Measurements from ENCODE around the gene GPX2. TPM values are rescaled to one million over a fixed set of nuclear protein-coding genes. Genes with fewer than 3 reads are reported as not detected.
"Not testable (repeated sequence)": the region's sequence is repeated elsewhere in the genome, so short reads cannot be mapped to it uniquely, and the experiment has no call there.

GPX2 gene
- total RNA-seq, 1 donor from 2014 or later: not detected

GRCh38 chr14:64914237-64915028, 28.1 kb downstream of the GPX2 start, which contains the start of gene CHURC1:
CHURC1 (plus strand) TSS chr14:64914455; CDS start chr14:64914496, 41 bp downstream.
- DNase-seq (ENCODE audit: low read depth, low spot score): peak; percentile 92

DNA sequence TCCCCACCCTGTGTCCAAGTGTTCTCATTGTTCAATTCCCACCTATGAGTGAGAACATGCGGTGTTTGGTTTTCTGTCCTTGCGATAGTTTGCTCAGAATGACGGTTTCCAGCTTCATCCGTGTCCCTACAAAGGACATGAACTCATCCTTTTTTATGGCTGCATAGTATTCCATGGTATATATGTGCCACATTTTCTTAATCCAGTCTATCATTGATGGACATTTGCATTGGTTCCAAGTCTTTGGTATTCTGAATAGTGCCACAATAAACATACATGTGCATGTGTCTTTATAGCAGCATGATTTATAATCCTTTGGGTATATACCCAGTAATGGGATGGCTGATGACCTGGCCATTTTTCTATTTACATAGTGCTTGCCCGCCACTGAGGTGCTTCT, 29.1 kb downstream of the GPX2 start:
- DNase-seq (ENCODE audit: low read depth, low spot score): not testable (repeated sequence)

DNA sequence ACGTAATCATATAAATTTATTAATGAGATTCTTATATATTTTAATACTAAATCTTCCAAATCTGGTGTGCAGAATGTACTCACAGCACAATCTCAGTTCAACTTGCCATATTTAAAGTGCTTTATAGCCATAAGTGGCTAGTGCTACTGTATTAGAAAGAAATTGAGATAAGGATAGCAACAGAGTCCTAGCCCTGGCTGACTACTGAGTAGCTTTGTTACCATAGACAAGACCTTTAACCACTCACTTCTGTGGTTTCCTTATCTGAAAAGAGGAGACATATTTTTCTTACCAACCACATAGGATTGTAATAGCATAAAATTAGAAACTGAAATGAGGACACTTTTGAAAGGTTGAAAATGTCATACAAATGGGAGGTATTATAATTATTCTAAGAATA, 30.3 kb downstream of the GPX2 start:
- DNase-seq (ENCODE audit: low read depth, low spot score): no peak

DNA sequence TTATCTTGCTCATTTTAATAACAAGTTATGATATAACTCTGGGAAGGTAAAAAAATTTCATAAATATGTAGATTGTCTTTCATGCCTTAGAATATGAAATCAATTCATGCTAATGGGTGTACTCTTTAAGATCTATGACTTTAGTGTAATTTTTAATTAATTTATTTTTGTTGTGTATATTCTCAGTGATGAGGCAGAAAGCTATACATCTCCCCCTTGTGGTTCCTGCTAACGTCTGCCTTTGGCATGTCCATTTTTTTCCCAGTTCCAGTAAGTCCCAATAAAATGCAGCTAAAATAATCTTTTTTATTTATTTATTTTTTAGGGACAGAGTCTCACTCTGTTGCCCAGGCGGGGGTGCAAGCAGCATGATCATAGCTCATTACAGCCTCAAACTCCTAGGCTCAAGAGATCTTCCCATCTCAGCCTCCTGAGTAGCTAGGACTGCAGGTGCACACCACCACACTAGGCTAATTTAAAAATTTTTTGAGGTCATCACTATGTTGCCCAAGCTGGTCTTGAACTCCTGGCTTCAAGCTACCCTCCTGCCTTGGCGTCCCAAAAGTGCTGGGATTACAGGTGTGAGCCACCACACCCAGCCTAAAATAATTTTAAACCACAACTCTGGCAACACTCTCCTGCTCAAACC, 31.6 kb downstream of the GPX2 start:
- DNase-seq (ENCODE audit: low read depth, low spot score): no peak

DNA sequence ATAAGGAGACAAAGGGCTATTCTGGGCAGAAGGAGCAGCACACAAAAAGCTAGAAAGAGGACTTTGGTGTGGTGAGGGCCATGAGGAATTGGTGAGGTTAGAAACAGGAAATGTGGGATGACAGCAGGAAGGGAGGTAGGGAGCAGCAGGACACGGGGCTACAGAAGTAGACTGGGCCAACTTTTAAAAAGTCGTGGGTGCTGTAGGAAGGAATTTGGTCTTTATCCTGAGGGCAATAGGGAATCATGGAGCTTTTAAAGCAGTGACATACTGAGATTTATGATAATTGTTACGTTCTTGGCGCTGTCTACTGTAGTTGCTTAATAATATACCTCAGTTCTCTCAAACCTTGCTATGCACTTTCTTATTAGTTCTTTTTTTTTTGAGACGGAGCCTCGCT, 36.5 kb downstream of the GPX2 start:
- DNase-seq (ENCODE audit: low read depth, low spot score): no peak

DNA sequence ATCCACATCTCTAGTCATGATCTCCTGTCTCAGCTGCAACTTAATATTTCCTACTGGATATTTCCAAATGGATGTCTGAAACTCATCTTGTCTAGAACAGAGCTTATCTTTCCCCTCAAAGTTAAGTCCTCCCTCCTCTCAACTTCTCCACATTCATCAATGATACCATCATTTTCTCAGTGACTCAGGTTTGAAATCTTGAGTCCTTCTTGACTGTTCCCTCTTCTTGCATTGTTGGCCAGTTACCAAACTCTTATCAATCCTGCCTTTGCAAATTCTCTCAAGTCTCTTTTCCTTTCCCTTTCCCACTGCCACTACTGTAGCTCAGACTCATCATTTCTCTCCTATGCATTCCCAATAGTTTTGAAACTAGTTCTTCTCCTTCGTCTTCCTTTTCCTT, 42.6 kb downstream of the GPX2 start:
- DNase-seq (ENCODE audit: low read depth, low spot score): no peak

GRCh38 chr14:64891839-64892375, 50.6 kb downstream of the GPX2 start:
- peak; percentile 29 for DNase-seq (ENCODE audit: low read depth, low spot score)

GRCh38 chr14:64891173-64891838, 51.2 kb downstream of the GPX2 start:
- no peak for DNase-seq (ENCODE audit: low read depth, low spot score)

GRCh38 chr14:64889352-64889751, 53.2 kb downstream of the GPX2 start:
- no peak for DNase-seq (ENCODE audit: low read depth, low spot score)

Other genes starting within 250 kb of the GPX2 start
- 2.5 and 6.1 TPM in 2 replicates for gene PLEKHG3, start 238.3 kb downstream of the GPX2 start, total RNA-seq
- gene SPTB, start 62.8 kb downstream of the GPX2 start, total RNA-seq: under 0.01 TPM in 1 of 2 replicates, not detected in the other
- 28.2 and 48.9 TPM in 2 replicates for gene CHURC1, start 28.3 kb downstream of the GPX2 start, total RNA-seq
- gene RAB15, start 29.6 kb upstream of the GPX2 start, total RNA-seq: 14.3 and 17.2 TPM in 2 replicates
- gene FNTB, start 44.1 kb upstream of the GPX2 start, total RNA-seq: 9.2 and 12.1 TPM in 2 replicates
- gene MAX, start 159.8 kb upstream of the GPX2 start, total RNA-seq: 50.4 and 55.4 TPM in 2 replicates

Measured in pulmonary artery endothelial cell (primary cell).